Measurements from ENCODE around the gene AMOTL2.

- TF ChIP-seq CTCF (IDR thresholded peaks at IDR 0.05) (no peak), EZH2 (IDR thresholded peaks at IDR 0.05; ENCODE audit: borderline replicate concordance, insufficient read depth, low read depth, low read length, poor library complexity, severe bottlenecking) (no peak)
Observed at GRCh38 chr3:134376786-134377426, 2.7 kb upstream of the AMOTL2 start.
